Type B pancreatic cell (in vitro differentiated cells): ENCODE measurements around the gene PDGFB. TPM values are rescaled to one million over a fixed set of nuclear protein-coding genes. Genes with fewer than 3 reads are reported as not detected.

Source experiments
- DNase-seq: peaks from one replicate; pipeline ENCODE4 v3.0.0; 2021; ENCODE audit warnings: mixed read lengths; ENCODE audit not compliant: unreplicated experiment; ENCODE audit errors: extremely low spot score
- H3K27ac Mint-ChIP-seq: 2 replicates; pipeline ENCODE4 v1.8.0; 2021; ENCODE audit warnings: mild to moderate bottlenecking, mixed read lengths
- H3K27me3 Mint-ChIP-seq: 2 replicates; pipeline ENCODE4 v1.8.0; 2021; ENCODE audit warnings: mixed read lengths
- H3K36me3 Mint-ChIP-seq: 2 replicates; pipeline ENCODE4 v1.8.0; 2021; ENCODE audit warnings: mixed read lengths
- H3K4me1 Mint-ChIP-seq: one replicate; pipeline ENCODE4 v1.8.0; 2021; ENCODE audit warnings: mixed read lengths; ENCODE audit not compliant: unreplicated experiment
- H3K4me3 Mint-ChIP-seq: 2 replicates; pipeline ENCODE4 v1.8.0; 2021; ENCODE audit warnings: mild to moderate bottlenecking, mixed read lengths
- H3K9me3 Mint-ChIP-seq: 2 replicates; pipeline ENCODE4 v1.8.0; 2021; ENCODE audit warnings: mixed read lengths
- CTCF ChIP-seq: fragments of 200-600 bp; sonication (generic); conservative IDR thresholded peaks from 2 replicates; pipeline ENCODE4 v1.5.0; 2021; ENCODE audit warnings: antibody characterized with exemption, mild to moderate bottlenecking
- total RNA-seq: library from RNA; stranded (reverse); gene quantifications from 2 replicates; pipeline ENCODE4 v1.2.1, GENCODE V29; 2021; ENCODE audit warnings: low replicate concordance

PDGFB gene
- total RNA-seq, 1 donor from 2014 or later: 2.9 TPM

- no peak for TF ChIP-seq CTCF
- H3K4me1 Mint-ChIP-seq: peaks cover 44% of the 10 kb centered on the region
- peak overlapping the region; percentile 94 for H3K4me3 Mint-ChIP-seq
- peak overlapping the region; percentile 97 for H3K27ac Mint-ChIP-seq
- H3K36me3 Mint-ChIP-seq: no peaks in the 10 kb centered on the region
- peaks cover 43% of the 10 kb centered on the region for H3K27me3 Mint-ChIP-seq
- no peaks in the 10 kb centered on the region for H3K9me3 Mint-ChIP-seq
- DNase-seq: no peak
These were observed 3.7 kb downstream of the PDGFB start for GRCh38 chr22:39240831-39241793.

- H3K27me3 Mint-ChIP-seq: peaks cover 29% of the 10 kb centered on the region
- H3K4me1 Mint-ChIP-seq: peaks cover 47% of the 10 kb centered on the region
- peak overlapping the region; percentile 94 for H3K4me3 Mint-ChIP-seq
- TF ChIP-seq CTCF: no peak
- H3K36me3 Mint-ChIP-seq: no peaks in the 10 kb centered on the region
- H3K27ac Mint-ChIP-seq: peak overlapping the region; percentile 97
- no peak for DNase-seq
- H3K9me3 Mint-ChIP-seq: no peaks in the 10 kb centered on the region
These were observed 5.0 kb downstream of the PDGFB start for GRCh38 chr22:39239561-39240423.

GRCh38 chr22:39238966-39239505 lies 5.7 kb downstream of the PDGFB start:
- Mint-ChIP-seq H3K27me3 (peaks cover 24% of the 10 kb centered on the region), H3K4me3 (peak overlapping the region; percentile 20), H3K27ac (peak overlapping the region; percentile 67), H3K36me3 (no peaks in the 10 kb centered on the region), H3K9me3 (no peaks in the 10 kb centered on the region), H3K4me1 (peaks cover 54% of the 10 kb centered on the region)
- TF ChIP-seq CTCF: no peak
- no peak for DNase-seq

- peak overlapping the region; percentile 20 for H3K4me3 Mint-ChIP-seq
- no peaks in the 10 kb centered on the region for H3K9me3 Mint-ChIP-seq
- H3K27me3 Mint-ChIP-seq: peaks cover 22% of the 10 kb centered on the region
These were observed 6.2 kb downstream of the PDGFB start for GRCh38 chr22:39238561-39238960.

More at GRCh38 chr22:39238561-39238960, 6.2 kb downstream of the PDGFB start:
- Mint-ChIP-seq H3K36me3 (no peaks in the 10 kb centered on the region), H3K4me1 (peaks cover 54% of the 10 kb centered on the region), H3K27ac (peak overlapping the region; percentile 67)
- no peak for TF ChIP-seq CTCF
- DNase-seq: no peak
